SK-N-SH (cell line): ENCODE measurements around the gene MRPL54. TPM values are rescaled to one million over a fixed set of nuclear protein-coding genes. Genes with fewer than 3 reads are reported as not detected.

Experiments used
- CTCF ChIA-PET: fragments of 300-600, 350-600 bp; formaldehyde crosslinking; extraction: SDS; loops from one replicate; lab custom pipeline; 2021; lab: Yijun Ruan, JAX
- POLR2A ChIA-PET: fragments of 350-600 bp; sonication (Branson Sonifier 250); formaldehyde crosslinking; extraction: SDS; loops from one replicate; lab custom pipeline; 2020; ENCODE audit warnings: antibody characterized with exemption, inconsistent platforms; lab: Yijun Ruan, JAX
- DNase-seq: peaks from one replicate; pipeline ENCODE4 v3.0.0; 2012
- H2AFZ ChIP-seq: fragments of 200-600 bp; sonication (generic); 2 replicates; pipeline ENCODE4 v1.8.1; 2016; ENCODE audit warnings: antibody characterized with exemption, mild to moderate bottlenecking, low read depth
- H3F3A ChIP-seq: fragments of 200-600 bp; sonication (generic); replicated peaks from 2 replicates; pipeline ENCODE3; 2016; ENCODE audit warnings: antibody characterized with exemption, mild to moderate bottlenecking; ENCODE audit not compliant: insufficient read depth
- H3K27ac ChIP-seq, 2 experiments: fragments of 200-500 bp in 1 of 2; fragments of 200-600 bp in 1 of 2; sonication (Bioruptor generic) in 1 of 2; sonication (generic), shearing (Covaris generic) in 1 of 2; 2 replicates each; pipeline versions ENCODE4 v1.5.1 to v1.6.1; 2014 to 2016; ENCODE audit warnings: low read depth in 2 of 2, inconsistent platforms in 1 of 2, low read length in 1 of 2, mild to moderate bottlenecking in 1 of 2, mixed read lengths in 1 of 2
- H3K27me3 ChIP-seq: fragments of 200-600 bp; sonication (generic), shearing (Covaris generic); 2 replicates; pipeline ENCODE4 v1.6.1; 2016; ENCODE audit warnings: mixed run types; ENCODE audit not compliant: insufficient read depth
- H3K36me3 ChIP-seq, 2 experiments: fragments of 200-500 bp in 1 of 2; fragments of 200-600 bp in 1 of 2; sonication (Bioruptor generic) in 1 of 2; sonication (generic) in 1 of 2; replicated peaks in 1 of 2; 2 replicates each; pipeline versions ENCODE3 to v1.5.1; 2014 to 2016; ENCODE audit warnings: low read length in 1 of 2, mild to moderate bottlenecking in 1 of 2; ENCODE audit not compliant: insufficient read depth in 2 of 2, control insufficient read depth in 1 of 2
- H3K4me1 ChIP-seq, 2 experiments: fragments of 200-500 bp in 1 of 2; fragments of 200-600 bp in 1 of 2; sonication (Bioruptor generic) in 1 of 2; sonication (generic), shearing (Covaris generic) in 1 of 2; 2 replicates each; pipeline versions ENCODE4 v1.5.1 to v1.6.1; 2014 to 2016; ENCODE audit warnings: low read depth in 1 of 2, low read length in 1 of 2, mixed run types in 1 of 2; ENCODE audit not compliant: insufficient read depth in 2 of 2, control insufficient read depth in 1 of 2
- H3K4me2 ChIP-seq: fragments of 200-600 bp; sonication (generic), shearing (Covaris generic); 2 replicates; pipeline ENCODE4 v1.6.1; 2017; ENCODE audit warnings: mixed run types
- H3K4me3 ChIP-seq, 2 experiments: fragments of 200-500 bp in 1 of 2; fragments of 200-600 bp in 1 of 2; sonication (Bioruptor generic) in 1 of 2; sonication (generic), shearing (Covaris generic) in 1 of 2; 2 replicates each; pipeline versions ENCODE4 v1.5.1 to v1.8.1; 2014 to 2016; ENCODE audit warnings: low read depth in 2 of 2, inconsistent platforms in 1 of 2, low read length in 1 of 2, mild to moderate bottlenecking in 1 of 2, mixed read lengths in 1 of 2, moderate library complexity in 1 of 2
- H3K79me2 ChIP-seq: fragments of 200-600 bp; sonication (generic); 2 replicates; pipeline ENCODE4 v1.8.1; 2017; ENCODE audit warnings: mild to moderate bottlenecking; ENCODE audit not compliant: insufficient read depth
- H3K9ac ChIP-seq: fragments of 200-600 bp; sonication (generic); 2 replicates; pipeline ENCODE4 v1.6.1; 2017; ENCODE audit warnings: mixed run types
- H3K9me2 ChIP-seq: fragments of 200-600 bp; sonication (generic); 2 replicates; pipeline ENCODE4 v1.6.1; 2017; ENCODE audit warnings: mixed run types
- H3K9me3 ChIP-seq: fragments of 200-600 bp; sonication (generic); 2 replicates; pipeline ENCODE4 v1.6.1; 2017; ENCODE audit warnings: mixed run types, mild to moderate bottlenecking, moderate library complexity
- H4K20me1 ChIP-seq: fragments of 200-600 bp; sonication (generic); 2 replicates; pipeline ENCODE4 v1.6.1; 2017; ENCODE audit warnings: mild to moderate bottlenecking, mixed run types; ENCODE audit not compliant: insufficient read depth
- EP300 ChIP-seq, 2 experiments: IDR thresholded peaks; 2 replicates each; pipeline versions ENCODE4 v1.4.0 to v1.6.1; 2012; ENCODE audit warnings: borderline replicate concordance in 1 of 2, low read depth in 1 of 2, low read length in 1 of 2
- FOXJ3 ChIP-seq: sonication (generic); formaldehyde crosslinking; IDR thresholded peaks from 2 replicates; pipeline ENCODE4 v1.5.1; 2020; ENCODE audit warnings: mild to moderate bottlenecking, missing genetic modification reagents
- MAX ChIP-seq: IDR thresholded peaks from 2 replicates; pipeline ENCODE4 v1.4.0; 2012; ENCODE audit warnings: low read depth
- MEF2A ChIP-seq: IDR thresholded peaks from 2 replicates; pipeline ENCODE4 v1.4.0; 2012; ENCODE audit warnings: low read depth, borderline replicate concordance
- MXI1 ChIP-seq: IDR thresholded peaks from 2 replicates; pipeline ENCODE4 v1.6.1; 2012; ENCODE audit warnings: mild to moderate bottlenecking, low read depth, low read length, improper control_type of control experiment
- NFIC ChIP-seq: IDR thresholded peaks from 2 replicates; pipeline ENCODE4 v1.4.0; 2012; ENCODE audit warnings: borderline replicate concordance
- RCOR1 ChIP-seq: fragments of 150-350 bp; IDR thresholded peaks from 2 replicates; pipeline ENCODE4 v1.6.1; 2017; ENCODE audit warnings: antibody characterized with exemption, low read length
- RXRA ChIP-seq: IDR thresholded peaks from 2 replicates; pipeline ENCODE4 v1.4.0; 2012; ENCODE audit warnings: low read depth, mild to moderate bottlenecking, borderline replicate concordance
- SMC3 ChIP-seq: IDR thresholded peaks from 2 replicates; pipeline ENCODE4 v1.6.1; 2012; ENCODE audit warnings: low read depth, low read length, improper control_type of control experiment
- TAF1 ChIP-seq: IDR thresholded peaks from 2 replicates; pipeline ENCODE4 v1.6.1; 2012; ENCODE audit warnings: low read depth, mild to moderate bottlenecking, low read length, moderate library complexity, borderline replicate concordance
- TCF12 ChIP-seq: IDR thresholded peaks from 2 replicates; pipeline ENCODE4 v1.4.0; 2012
- USF1 ChIP-seq: IDR thresholded peaks from 2 replicates; pipeline ENCODE4 v1.4.0; 2012; ENCODE audit warnings: low read depth, borderline replicate concordance
- YY1 ChIP-seq: IDR thresholded peaks from 2 replicates; pipeline ENCODE4 v1.4.0; 2012; ENCODE audit warnings: low read depth, mild to moderate bottlenecking
- ZBTB33 ChIP-seq: IDR thresholded peaks from 2 replicates; pipeline ENCODE4 v1.4.0; 2012; ENCODE audit warnings: low read depth, borderline replicate concordance
- WGBS: methylation state at CpG from one replicate; pipeline ENCODE4 v1.1.6; 2017; ENCODE audit warnings: low lambda C conversion rate; 5-methylcytosine and 5-hydroxymethylcytosine counted together
- polyA plus RNA-seq, 3 experiments: library from polyadenylated mRNA; depleted of rRNA; stranded (reverse); fragments of >200 nt; gene quantifications; 2 replicates each; pipeline ENCODE4 v1.2.3, GENCODE V29; 2012
- TF ChIP-seq, protein P1 (sequence below): fragments of 150-350 bp; IDR thresholded peaks from 2 replicates; pipeline ENCODE4 v1.6.1; 2016; ENCODE audit warnings: mild to moderate bottlenecking, low read depth, low read length
- TF ChIP-seq, protein P2 (sequence below): fragments of 150-350 bp; IDR thresholded peaks from 2 replicates; pipeline ENCODE4 v1.6.1; 2017; ENCODE audit warnings: antibody characterized with exemption, low read length, low read depth, borderline replicate concordance
- TF ChIP-seq, protein P3 (sequence below): fragments of 200-600 bp; sonication (generic); IDR thresholded peaks from 2 replicates; pipeline ENCODE4 v1.6.1; 2017; ENCODE audit warnings: antibody characterized with exemption, mild to moderate bottlenecking, moderate library complexity

The MRPL54 gene
- polyA plus RNA-seq, 1 of the 3 experiments (the other 2 are of a cell fraction), result 125 TPM

DNA sequence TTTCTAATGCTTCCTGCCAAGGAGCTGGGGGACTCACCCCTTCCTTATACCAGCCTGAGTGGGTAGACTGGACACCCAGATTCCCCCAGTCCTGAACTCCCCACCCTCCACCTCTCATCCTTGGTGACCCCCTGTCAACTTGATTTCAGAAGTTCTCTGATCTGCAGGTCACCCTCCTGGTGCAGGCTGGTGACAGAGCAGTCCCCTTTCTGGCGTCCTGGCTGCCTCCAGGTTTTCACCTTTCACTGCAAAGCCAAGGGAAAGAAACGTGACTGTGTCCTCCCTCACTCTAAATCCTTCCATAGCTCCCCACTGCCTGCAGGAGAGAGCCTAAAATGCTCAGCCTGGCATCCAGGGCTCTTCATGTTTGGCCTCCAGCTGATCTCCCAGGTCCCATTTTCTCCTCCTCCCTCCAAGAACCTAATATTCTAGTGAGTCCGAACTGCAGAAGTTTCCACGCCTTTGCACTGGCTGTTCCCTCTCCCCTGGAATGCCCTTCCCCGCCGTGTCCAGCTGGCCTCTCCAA, 27.8 kb downstream of the MRPL54 start:
- H3K27ac ChIP-seq, result no peak overlapping the region
- H3F3A ChIP-seq, result no peaks in the 10 kb centered on the region
- ChIA-PET CTCF (interaction anchor here (0.9 kb wide), 1 partner anchor 32 kb away, joined by 4 read pairs; no protein-coding TSS in a partner anchor), POLR2A (interaction anchor here (0.8 kb wide), 1 partner anchor 27 kb away, joined by 3 read pairs; no protein-coding TSS in a partner anchor)
- TF ChIP-seq TAF1 (no peak), YY1 (no peak), MXI1 (no peak), ZBTB33 (no peak), FOXJ3 (CRISPR knock-in tag) (no peak), EP300 (IDR thresholded peaks at IDR 0.05; ENCODE audit: borderline replicate concordance in 1 of 2, low read depth in 1 of 2, low read length in 1 of 2) (no peak), TCF12 (no peak), SMC3 (no peak), RXRA (no peak), MEF2A (no peak), USF1 (no peak)
- TF ChIP-seq, protein P1, sequence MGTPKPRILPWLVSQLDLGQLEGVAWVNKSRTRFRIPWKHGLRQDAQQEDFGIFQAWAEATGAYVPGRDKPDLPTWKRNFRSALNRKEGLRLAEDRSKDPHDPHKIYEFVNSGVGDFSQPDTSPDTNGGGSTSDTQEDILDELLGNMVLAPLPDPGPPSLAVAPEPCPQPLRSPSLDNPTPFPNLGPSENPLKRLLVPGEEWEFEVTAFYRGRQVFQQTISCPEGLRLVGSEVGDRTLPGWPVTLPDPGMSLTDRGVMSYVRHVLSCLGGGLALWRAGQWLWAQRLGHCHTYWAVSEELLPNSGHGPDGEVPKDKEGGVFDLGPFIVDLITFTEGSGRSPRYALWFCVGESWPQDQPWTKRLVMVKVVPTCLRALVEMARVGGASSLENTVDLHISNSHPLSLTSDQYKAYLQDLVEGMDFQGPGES, result no peak
- H3K9me3 ChIP-seq, result no peaks in the 10 kb centered on the region
- H4K20me1 ChIP-seq, result no peaks in the 10 kb centered on the region
- H3K36me3 ChIP-seq, result no peaks in the 10 kb centered on the region
- 49% methylated on average over 6 of the region's 6 CpGs for WGBS
- H3K4me1 ChIP-seq, result no peaks in the 10 kb centered on the region
- H2AFZ ChIP-seq, result no peak overlapping the region
- H3K4me2 ChIP-seq, result no peak overlapping the region
- DNase-seq, result no peak
- no peaks in the 10 kb centered on the region for H3K9me2 ChIP-seq
- H3K9ac ChIP-seq, result no peak overlapping the region
- no peaks in the 10 kb centered on the region for H3K79me2 ChIP-seq
- no peak overlapping the region for H3K4me3 ChIP-seq
- H3K27me3 ChIP-seq, result peaks cover 16% of the 10 kb centered on the region

GRCh38 chr19:3790941-3791340, 28.5 kb downstream of the MRPL54 start:
- ChIA-PET CTCF (interaction anchor here (0.9 kb wide), 1 partner anchor 31 kb away, joined by 4 read pairs; no protein-coding TSS in a partner anchor), POLR2A (no interaction called here)
- WGBS, result 22% methylated on average over 7 of the region's 7 CpGs

More at GRCh38 chr19:3790941-3791340, 28.5 kb downstream of the MRPL54 start:
- TF ChIP-seq TAF1, result no peak
- TF ChIP-seq FOXJ3 (CRISPR knock-in tag), result no peak
- TF ChIP-seq RCOR1, result no peak
- TF ChIP-seq YY1, result no peak
- no peak for TF ChIP-seq TCF12
- no peak for TF ChIP-seq MAX
- no peak for TF ChIP-seq NFIC
- TF ChIP-seq, protein P2, sequence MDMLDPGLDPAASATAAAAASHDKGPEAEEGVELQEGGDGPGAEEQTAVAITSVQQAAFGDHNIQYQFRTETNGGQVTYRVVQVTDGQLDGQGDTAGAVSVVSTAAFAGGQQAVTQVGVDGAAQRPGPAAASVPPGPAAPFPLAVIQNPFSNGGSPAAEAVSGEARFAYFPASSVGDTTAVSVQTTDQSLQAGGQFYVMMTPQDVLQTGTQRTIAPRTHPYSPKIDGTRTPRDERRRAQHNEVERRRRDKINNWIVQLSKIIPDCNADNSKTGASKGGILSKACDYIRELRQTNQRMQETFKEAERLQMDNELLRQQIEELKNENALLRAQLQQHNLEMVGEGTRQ, result no peak
- TF ChIP-seq, protein P3, sequence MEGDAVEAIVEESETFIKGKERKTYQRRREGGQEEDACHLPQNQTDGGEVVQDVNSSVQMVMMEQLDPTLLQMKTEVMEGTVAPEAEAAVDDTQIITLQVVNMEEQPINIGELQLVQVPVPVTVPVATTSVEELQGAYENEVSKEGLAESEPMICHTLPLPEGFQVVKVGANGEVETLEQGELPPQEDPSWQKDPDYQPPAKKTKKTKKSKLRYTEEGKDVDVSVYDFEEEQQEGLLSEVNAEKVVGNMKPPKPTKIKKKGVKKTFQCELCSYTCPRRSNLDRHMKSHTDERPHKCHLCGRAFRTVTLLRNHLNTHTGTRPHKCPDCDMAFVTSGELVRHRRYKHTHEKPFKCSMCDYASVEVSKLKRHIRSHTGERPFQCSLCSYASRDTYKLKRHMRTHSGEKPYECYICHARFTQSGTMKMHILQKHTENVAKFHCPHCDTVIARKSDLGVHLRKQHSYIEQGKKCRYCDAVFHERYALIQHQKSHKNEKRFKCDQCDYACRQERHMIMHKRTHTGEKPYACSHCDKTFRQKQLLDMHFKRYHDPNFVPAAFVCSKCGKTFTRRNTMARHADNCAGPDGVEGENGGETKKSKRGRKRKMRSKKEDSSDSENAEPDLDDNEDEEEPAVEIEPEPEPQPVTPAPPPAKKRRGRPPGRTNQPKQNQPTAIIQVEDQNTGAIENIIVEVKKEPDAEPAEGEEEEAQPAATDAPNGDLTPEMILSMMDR, result no peak
- Histone ChIP-seq H3K36me3 (no peaks in the 10 kb centered on the region), H3K79me2 (no peaks in the 10 kb centered on the region), H2AFZ (no peak overlapping the region), H4K20me1 (no peaks in the 10 kb centered on the region), H3F3A (no peaks in the 10 kb centered on the region), H3K27me3 (peaks cover 10% of the 10 kb centered on the region; the same call in 1 of the 2 replicates), H3K4me1 (no peaks in the 10 kb centered on the region), H3K27ac (no peak overlapping the region), H3K9me3 (no peaks in the 10 kb centered on the region), H3K4me3 (no peak overlapping the region), H3K9ac (no peak overlapping the region), H3K4me2 (no peak overlapping the region), H3K9me2 (no peaks in the 10 kb centered on the region)
- no peak for DNase-seq
